A673 (cell line): Measurements from ENCODE around the gene CT47C1.
"Not testable (repeated sequence)": the region's sequence is repeated elsewhere in the genome, so short reads cannot be mapped to it uniquely, and the experiment has no call there.

Source experiments
- EZH2 ChIP-seq: fragments of 200-600 bp; sonication (generic); IDR thresholded peaks from 2 replicates; pipeline ENCODE4 v1.6.1; 2017; ENCODE audit warnings: borderline replicate concordance, low read depth, mild to moderate bottlenecking, mixed read lengths, antibody characterized with exemption, low read length; ENCODE audit not compliant: poor library complexity, severe bottlenecking
- TF ChIP-seq, protein P1 (sequence below): fragments of 300-800, 200-600 bp; sonication (generic); conservative IDR thresholded peaks from 2 replicates; pipeline ENCODE4 v1.5.1; 2017; ENCODE audit warnings: low read depth, mild to moderate bottlenecking, antibody characterized with exemption, low read length, moderate library complexity, mixed read lengths

DNA sequence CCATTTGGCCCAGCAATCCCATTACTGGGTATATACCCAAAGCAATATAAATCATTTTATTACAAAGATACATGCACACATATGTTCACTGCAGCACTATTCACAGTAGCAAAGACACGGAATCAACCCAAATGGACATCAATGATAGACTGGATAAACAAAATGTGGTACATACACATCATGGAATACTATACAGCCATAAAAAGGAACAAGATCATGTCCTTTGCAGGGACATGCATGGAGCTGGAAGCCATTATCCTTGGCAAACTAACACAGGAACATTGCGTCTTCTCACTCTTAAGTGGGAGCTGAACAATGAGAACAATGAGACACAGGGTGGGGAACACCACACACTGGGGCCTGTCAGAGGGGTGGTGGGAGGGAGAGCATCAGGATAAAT, 46.4 kb upstream of the CT47C1 start:
- TF ChIP-seq, protein P1, sequence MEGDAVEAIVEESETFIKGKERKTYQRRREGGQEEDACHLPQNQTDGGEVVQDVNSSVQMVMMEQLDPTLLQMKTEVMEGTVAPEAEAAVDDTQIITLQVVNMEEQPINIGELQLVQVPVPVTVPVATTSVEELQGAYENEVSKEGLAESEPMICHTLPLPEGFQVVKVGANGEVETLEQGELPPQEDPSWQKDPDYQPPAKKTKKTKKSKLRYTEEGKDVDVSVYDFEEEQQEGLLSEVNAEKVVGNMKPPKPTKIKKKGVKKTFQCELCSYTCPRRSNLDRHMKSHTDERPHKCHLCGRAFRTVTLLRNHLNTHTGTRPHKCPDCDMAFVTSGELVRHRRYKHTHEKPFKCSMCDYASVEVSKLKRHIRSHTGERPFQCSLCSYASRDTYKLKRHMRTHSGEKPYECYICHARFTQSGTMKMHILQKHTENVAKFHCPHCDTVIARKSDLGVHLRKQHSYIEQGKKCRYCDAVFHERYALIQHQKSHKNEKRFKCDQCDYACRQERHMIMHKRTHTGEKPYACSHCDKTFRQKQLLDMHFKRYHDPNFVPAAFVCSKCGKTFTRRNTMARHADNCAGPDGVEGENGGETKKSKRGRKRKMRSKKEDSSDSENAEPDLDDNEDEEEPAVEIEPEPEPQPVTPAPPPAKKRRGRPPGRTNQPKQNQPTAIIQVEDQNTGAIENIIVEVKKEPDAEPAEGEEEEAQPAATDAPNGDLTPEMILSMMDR: not testable (repeated sequence)
- TF ChIP-seq EZH2: not testable (repeated sequence)
